HCT116 (cell line): ENCODE results near the gene RBM15B. TPM values are rescaled to one million over a fixed set of nuclear protein-coding genes. Genes with fewer than 3 reads are reported as not detected.

ENCODE experiments used
- ATAC-seq: fragments of 200-7000 bp; cut with Tn5 transposase; 2 replicates; pipeline ENCODE4 v1.9.1; 2020; ENCODE audit warnings: mild to moderate bottlenecking, moderate library complexity
- BruUV-seq: library from RNA; stranded (reverse); fragments of 400-500 nt; replicated peaks from 2 replicates; lab custom pipeline; 2021; lab: Mats Ljungman, UMichigan
- CTCF ChIA-PET: fragments of 300-600 bp; sonication (Branson Sonifier 250); formaldehyde crosslinking; loops from one replicate; lab custom pipeline; 2021; ENCODE audit warnings: antibody characterized with exemption; lab: Charles Lee
- POLR2A ChIA-PET: fragments of 300-600, 350-600 bp; sonication (Branson Sonifier 250); formaldehyde crosslinking; loops from one replicate; lab custom pipeline; 2021; ENCODE audit warnings: antibody characterized with exemption; lab: Charles Lee
- RAD21 ChIA-PET, 2 experiments: fragments of 300-600 bp; sonication (Branson Sonifier 250); formaldehyde crosslinking; loops; one replicate each; lab custom pipeline; 2023; ENCODE audit warnings: low total read pairs in 2 of 2; ENCODE audit not compliant: uncharacterized antibody in 2 of 2, unreplicated experiment in 2 of 2, low non-redundant PET in 1 of 2; lab: Charles Lee
- DNase-seq: peaks from one replicate; pipeline ENCODE4 v3.0.0-alpha.2; 2010; ENCODE audit warnings: low read depth, low spot score
- H2AFZ ChIP-seq: fragments of 200-600 bp; shearing (Covaris generic), sonication (generic); 2 replicates; pipeline ENCODE4 v1.6.1; 2017; ENCODE audit warnings: low read depth, mixed run types, mixed read lengths, antibody characterized with exemption, low read length; ENCODE audit not compliant: poor library complexity, severe bottlenecking
- H3K27ac ChIP-seq: 2 replicates; pipeline ENCODE4 v1.5.1; 2012; ENCODE audit warnings: low read depth, low read length
- H3K27me3 ChIP-seq: fragments of 200-600 bp; sonication (generic); 2 replicates; pipeline ENCODE4 v1.6.1; 2016; ENCODE audit warnings: mixed run types, low read length, mixed read lengths; ENCODE audit not compliant: insufficient read depth
- H3K36me3 ChIP-seq, 2 experiments: fragments of 200-500 bp in 1 of 2; fragments of 200-600 bp in 1 of 2; sonication (Bioruptor generic) in 1 of 2; sonication (generic) in 1 of 2; 2 replicates each; pipeline versions ENCODE4 v1.5.1 to v1.6.1; 2014 to 2016; ENCODE audit warnings: low read length in 2 of 2, inconsistent platforms in 1 of 2, mixed read lengths in 1 of 2, mixed run types in 1 of 2; ENCODE audit not compliant: insufficient read depth in 2 of 2, control insufficient read depth in 1 of 2
- H3K4me1 ChIP-seq, 2 experiments: fragments of 200-600 bp in 1 of 2; sonication (generic) in 1 of 2; 2 replicates each; pipeline versions ENCODE4 v1.5.1 to v1.6.1; 2012 to 2017; ENCODE audit warnings: low read length in 2 of 2, inconsistent platforms in 1 of 2, mild to moderate bottlenecking in 1 of 2, mixed read lengths in 1 of 2, mixed run types in 1 of 2, moderate library complexity in 1 of 2; ENCODE audit not compliant: insufficient read depth in 2 of 2, control insufficient read depth in 1 of 2
- H3K4me2 ChIP-seq: fragments of 200-600 bp; sonication (generic); 2 replicates; pipeline ENCODE4 v1.6.1; 2017; ENCODE audit warnings: mixed run types, low read length, mixed read lengths
- H3K4me3 ChIP-seq, 2 experiments: fragments of 200-600 bp in 1 of 2; sonication (generic) in 1 of 2; replicated peaks in 1 of 2; 2 replicates each; pipeline ENCODE4 v1.5.1; 2011 to 2016; ENCODE audit warnings: low read length in 2 of 2, control low read depth in 1 of 2, low read depth in 1 of 2, mild to moderate bottlenecking in 1 of 2, mixed read lengths in 1 of 2, mixed run types in 1 of 2
- H3K79me2 ChIP-seq: fragments of 200-600 bp; sonication (generic); 2 replicates; pipeline ENCODE4 v1.6.1; 2017; ENCODE audit warnings: mild to moderate bottlenecking, mixed run types, low read length, moderate library complexity, mixed read lengths; ENCODE audit not compliant: insufficient read depth
- H3K9ac ChIP-seq: fragments of 200-600 bp; sonication (generic); 2 replicates; pipeline ENCODE4 v1.6.1; 2016; ENCODE audit warnings: low read length, mixed read lengths
- H3K9me2 ChIP-seq: fragments of 200-600 bp; sonication (generic), shearing (Covaris generic); 2 replicates; pipeline ENCODE4 v1.6.1; 2017; ENCODE audit warnings: mixed run types, mild to moderate bottlenecking, moderate library complexity; ENCODE audit not compliant: insufficient read depth
- H3K9me3 ChIP-seq, 2 experiments: fragments of 200-500 bp in 1 of 2; fragments of 200-600 bp in 1 of 2; sonication (Bioruptor generic) in 1 of 2; sonication (generic) in 1 of 2; 2 replicates each; pipeline ENCODE4 v1.6.1; 2014 to 2017; ENCODE audit warnings: low read length in 2 of 2, mixed read lengths in 2 of 2, inconsistent platforms in 1 of 2, low read depth in 1 of 2, mild to moderate bottlenecking in 1 of 2, mixed run types in 1 of 2, moderate library complexity in 1 of 2; ENCODE audit not compliant: control insufficient read depth in 1 of 2, insufficient read depth in 1 of 2
- H4K20me1 ChIP-seq: fragments of 200-600 bp; sonication (generic), shearing (Covaris generic); 2 replicates; pipeline ENCODE4 v1.6.1; 2017; ENCODE audit warnings: mixed run types, mild to moderate bottlenecking, moderate library complexity; ENCODE audit not compliant: insufficient read depth
- ATF3 ChIP-seq: IDR thresholded peaks from 2 replicates; pipeline ENCODE4 v1.6.1; 2012
- CTCF ChIP-seq, 3 experiments: fragments of 200-600 bp in 1 of 3; sonication (generic) in 1 of 3; IDR thresholded peaks in 2 of 3; conservative IDR thresholded peaks in 1 of 3; 2 replicates each; pipeline ENCODE4 v1.5.1; 2012 to 2017; ENCODE audit warnings: low read depth in 2 of 3, low read length in 2 of 3, antibody characterized with exemption in 1 of 3, borderline replicate concordance in 1 of 3, control low read depth in 1 of 3, mild to moderate bottlenecking in 1 of 3, mixed read lengths in 1 of 3, mixed run types in 1 of 3, moderate library complexity in 1 of 3; ENCODE audit not compliant: insufficient read depth in 1 of 3
- ELF1 ChIP-seq: IDR thresholded peaks from 2 replicates; pipeline ENCODE4 v1.6.1; 2012; ENCODE audit warnings: low read depth, borderline replicate concordance
- EZH2phosphoT487 ChIP-seq: fragments of 200-600 bp; IDR thresholded peaks from 2 replicates; pipeline ENCODE4 v1.6.1; 2018; ENCODE audit warnings: antibody characterized with exemption, borderline replicate concordance
- JUND ChIP-seq: IDR thresholded peaks from 2 replicates; pipeline ENCODE4 v1.6.1; 2012
- MAX ChIP-seq: IDR thresholded peaks from 2 replicates; pipeline ENCODE4 v1.6.1; 2012
- POLR2A ChIP-seq: IDR thresholded peaks from 2 replicates; pipeline ENCODE4 v1.7.0; 2011; ENCODE audit warnings: borderline replicate concordance; ENCODE audit not compliant: insufficient read depth, insufficient read length; ENCODE audit errors: extremely low read depth
- REST ChIP-seq: IDR thresholded peaks from 2 replicates; pipeline ENCODE4 v1.6.1; 2012; ENCODE audit warnings: low read depth
- SIN3A ChIP-seq: IDR thresholded peaks from 2 replicates; pipeline ENCODE4 v1.6.1; 2012; ENCODE audit warnings: low read depth
- SP1 ChIP-seq: IDR thresholded peaks from 2 replicates; pipeline ENCODE4 v1.6.1; 2012; ENCODE audit warnings: low read depth
- SRF ChIP-seq: IDR thresholded peaks from 2 replicates; pipeline ENCODE4 v1.6.1; 2012; ENCODE audit warnings: low read depth
- TCF7L2 ChIP-seq: IDR thresholded peaks from 2 replicates; pipeline ENCODE4 v1.7.0; 2011; ENCODE audit warnings: borderline replicate concordance, inconsistent platforms; ENCODE audit not compliant: insufficient read depth, insufficient read length; ENCODE audit errors: extremely low read depth
- YY1 ChIP-seq: IDR thresholded peaks from 2 replicates; pipeline ENCODE4 v1.6.1; 2011; ENCODE audit warnings: low read length, low read depth, moderate library complexity, mild to moderate bottlenecking; ENCODE audit not compliant: insufficient replicate concordance; ENCODE audit errors: extremely low read depth
- ZBTB33 ChIP-seq: IDR thresholded peaks from 2 replicates; pipeline ENCODE4 v1.6.1; 2011; ENCODE audit warnings: mild to moderate bottlenecking, low read length, moderate library complexity; ENCODE audit not compliant: insufficient replicate concordance; ENCODE audit errors: extremely low read depth
- intact Hi-C: fragments of 100-400 bp; cut with micrococcal nuclease; formaldehyde crosslinking; loops from 2 replicates; pipeline ENCODE4 v1.10.0; 2022
- total RNA-seq: library from RNA; stranded (reverse); gene quantifications from one replicate; pipeline ENCODE4 v1.2.1, GENCODE V29; 2021; ENCODE audit not compliant: unreplicated experiment

Gene RBM15B
- total RNA-seq, 1 experiment from 2014 or later = 24.1 TPM

DNA sequence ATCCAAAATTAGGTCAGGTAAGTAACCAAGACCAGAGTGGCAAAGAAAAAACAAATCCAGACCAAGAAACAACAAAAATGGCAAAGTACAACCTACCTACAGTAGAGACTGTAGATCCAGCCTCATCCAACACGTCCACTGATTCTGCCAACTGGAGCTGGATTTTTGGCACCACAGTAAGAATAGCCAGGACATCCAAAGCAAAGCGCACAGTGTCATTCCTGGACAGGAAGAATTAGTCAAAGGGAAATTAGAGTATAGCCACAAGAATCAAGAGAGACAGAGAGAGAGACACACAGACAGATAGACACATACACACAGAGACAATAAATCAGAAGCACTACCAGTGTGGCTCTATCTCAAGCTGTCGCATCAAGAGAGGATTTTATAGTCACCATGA is 31.1 kb downstream of the RBM15B start:
- CTCF ChIA-PET = interaction anchor here (1.5 kb wide), 1 partner anchor 12 kb away, joined by 5 read pairs; no protein-coding TSS in a partner anchor
- ATAC-seq (no peak), DNase-seq (no peak)
- no peak for TF ChIP-seq EZH2phosphoT487
- TF ChIP-seq YY1 = no peak
- no peak for TF ChIP-seq ATF3
- TF ChIP-seq ZBTB33 = no peak
- no peak for TF ChIP-seq SP1
- TF ChIP-seq POLR2A = no peak
- no peak for TF ChIP-seq JUND
- TF ChIP-seq SIN3A = no peak
- TF ChIP-seq REST = no peak
- TF ChIP-seq CTCF (IDR thresholded peaks at IDR 0.05 in 2 of 3, conservative IDR thresholded peaks at IDR 0.05 in 1 of 3; ENCODE audit: borderline replicate concordance in 1 of 3, insufficient read depth in 1 of 3, low read depth in 2 of 3, low read length in 2 of 3) = no peak
- no peak for TF ChIP-seq TCF7L2
- no peak for TF ChIP-seq MAX
- TF ChIP-seq SRF = no peak
- no peak for TF ChIP-seq ELF1
- Histone ChIP-seq H4K20me1 (no peaks in the 10 kb centered on the region), H3K79me2 (no peaks in the 10 kb centered on the region; the same call in 1 of the 2 replicates), H3K9ac (no peak overlapping the region), H3K4me2 (no peak overlapping the region), H3K27ac (no peak overlapping the region), H2AFZ (no peak overlapping the region), H3K4me1 (no peaks in the 10 kb centered on the region), H3K36me3 (peaks cover 6 to 17% of the 10 kb centered on the region in 2 experiments; a peak in 3 of 4 replicates), H3K9me2 (no peaks in the 10 kb centered on the region), H3K27me3 (no peaks in the 10 kb centered on the region), H3K4me3 (no peak overlapping the region), H3K9me3 (no peaks in the 10 kb centered on the region)
- BruUV-seq = no TSS peak
- intact Hi-C loops = no loop called here
- POLR2A ChIA-PET = interaction anchor here (1.1 kb wide), 1 partner anchor 37 kb away, joined by 3 read pairs; the partner anchor contains the start of gene MANF
- RAD21 ChIA-PET = no interaction called here
